Panc1 (cell line): Measurements from ENCODE around the gene NTSR2. TPM values are rescaled to one million over a fixed set of nuclear protein-coding genes. Genes with fewer than 3 reads are reported as not detected.

Source experiments
- ATAC-seq: fragments of 200-7000 bp; cut with Tn5 transposase; 2 replicates; pipeline ENCODE4 v1.9.1; 2020; ENCODE audit warnings: mild to moderate bottlenecking, moderate library complexity
- BruUV-seq: library from RNA; stranded (reverse); fragments of 400-500 nt; replicated peaks from 2 replicates; lab custom pipeline; 2021; lab: Mats Ljungman, UMichigan
- CTCF ChIA-PET: fragments of 300-600 bp; sonication (Branson Sonifier 250); formaldehyde crosslinking; loops from one replicate; lab custom pipeline; 2022; ENCODE audit warnings: antibody characterized with exemption; lab: Charles Lee
- POLR2A ChIA-PET: fragments of 300-600 bp; sonication (Branson Sonifier 250); formaldehyde crosslinking; loops from one replicate; lab custom pipeline; 2022; ENCODE audit warnings: antibody characterized with exemption; lab: Charles Lee
- DNase-seq: peaks from one replicate; pipeline ENCODE4 v3.0.0-alpha.2; 2010; ENCODE audit warnings: low read depth, low spot score
- H3K27ac ChIP-seq: 2 replicates; pipeline ENCODE4 v1.5.1; 2011; ENCODE audit warnings: mild to moderate bottlenecking, low read length, inconsistent platforms
- H3K27me3 ChIP-seq: fragments of 200-500 bp; sonication (Bioruptor generic); 2 replicates; pipeline ENCODE4 v1.6.0; 2014; ENCODE audit warnings: low read length, inconsistent platforms; ENCODE audit not compliant: control insufficient read depth, insufficient read depth
- H3K36me3 ChIP-seq: fragments of 200-500 bp; sonication (Bioruptor generic); 2 replicates; pipeline ENCODE4 v1.5.1; 2014; ENCODE audit warnings: inconsistent platforms, mild to moderate bottlenecking, low read length, moderate library complexity; ENCODE audit not compliant: control insufficient read depth, insufficient read depth
- H3K4me1 ChIP-seq: 2 replicates; pipeline ENCODE4 v1.5.1; 2011; ENCODE audit warnings: inconsistent platforms, mild to moderate bottlenecking, low read length, moderate library complexity; ENCODE audit not compliant: control insufficient read depth, insufficient read depth
- H3K4me3 ChIP-seq, 2 experiments: 2 replicates each; pipeline ENCODE4 v1.5.1; 2011 to 2012; ENCODE audit warnings: low read depth in 2 of 2, low read length in 2 of 2, mild to moderate bottlenecking in 2 of 2, inconsistent platforms in 1 of 2, moderate library complexity in 1 of 2
- H3K9me3 ChIP-seq: fragments of 200-500 bp; sonication (Bioruptor generic); 2 replicates; pipeline ENCODE4 v1.5.1; 2014; ENCODE audit warnings: low read depth, mild to moderate bottlenecking, inconsistent platforms, low read length, moderate library complexity; ENCODE audit not compliant: control insufficient read depth, insufficient read depth
- CTCF ChIP-seq: fragments of 450-650 bp; IDR thresholded peaks from 2 replicates; pipeline ENCODE4 v1.5.1; 2017; ENCODE audit warnings: mild to moderate bottlenecking
- POLR2AphosphoS5 ChIP-seq: IDR thresholded peaks from 2 replicates; pipeline ENCODE4 v1.6.1; 2012; ENCODE audit warnings: mild to moderate bottlenecking, low read depth, low read length, moderate library complexity
- REST ChIP-seq, 2 experiments: IDR thresholded peaks; 2 replicates each; pipeline ENCODE4 v1.6.1; 2011 to 2012; ENCODE audit warnings: low read depth in 2 of 2, control low read depth in 1 of 2, low read length in 1 of 2, mild to moderate bottlenecking in 1 of 2, moderate library complexity in 1 of 2; ENCODE audit not compliant: insufficient read depth in 1 of 2
- SIN3A ChIP-seq: IDR thresholded peaks from 2 replicates; pipeline ENCODE4 v1.6.1; 2012; ENCODE audit warnings: low read depth, mild to moderate bottlenecking, low read length, moderate library complexity, borderline replicate concordance; ENCODE audit not compliant: insufficient read depth
- TCF7L2 ChIP-seq: IDR thresholded peaks from 2 replicates; pipeline ENCODE4 v1.6.1; 2011; ENCODE audit warnings: mild to moderate bottlenecking, low read depth, low read length, inconsistent platforms
- in situ Hi-C: cut with HindIII; loops from 2 replicates; pipeline ENCODE4 v1.10.0; 2016; ENCODE audit warnings: low sequenced_read_pairs, low pct_unique_long_range_greater_than_20kb
- intact Hi-C: fragments of 100-400 bp; cut with micrococcal nuclease; formaldehyde crosslinking; loops from one replicate; pipeline ENCODE4 v1.10.0; 2022; ENCODE audit not compliant: unreplicated experiment
- total RNA-seq: library from RNA; stranded (reverse); gene quantifications from one replicate; pipeline ENCODE4 v1.2.1, GENCODE V29; 2021; ENCODE audit not compliant: unreplicated experiment

NTSR2 gene
- total RNA-seq, 1 experiment from 2014 or later = 0.15 TPM

GRCh38 chr2:11652553-11652952 is 17.4 kb downstream of the NTSR2 start:
- no peak for TF ChIP-seq POLR2AphosphoS5
- no peak for TF ChIP-seq SIN3A
- TF ChIP-seq CTCF = no peak
- no peak for TF ChIP-seq REST (IDR thresholded peaks at IDR 0.05; ENCODE audit: insufficient read depth in 1 of 2, low read depth in 2 of 2, low read length in 1 of 2)
- TF ChIP-seq TCF7L2 = no peak
- in situ Hi-C loops (no loop called here), intact Hi-C loops (no loop called here)
- Histone ChIP-seq H3K27ac (no peak overlapping the region), H3K27me3 (peaks cover 6% of the 10 kb centered on the region; the same call in 1 of the 2 replicates), H3K9me3 (no peaks in the 10 kb centered on the region), H3K36me3 (no peaks in the 10 kb centered on the region), H3K4me3 (no peak overlapping the region), H3K4me1 (no peaks in the 10 kb centered on the region)
- ChIA-PET CTCF (no interaction called here), POLR2A (no interaction called here)
- BruUV-seq = no TSS peak
- ATAC-seq (no peak), DNase-seq (no peak)

GRCh38 chr2:11651856-11652548 is 18.0 kb downstream of the NTSR2 start:
- CTCF ChIA-PET = no interaction called here
- TF ChIP-seq REST (IDR thresholded peaks at IDR 0.05; ENCODE audit: insufficient read depth in 1 of 2, low read depth in 2 of 2, low read length in 1 of 2) = no peak
- no peak for TF ChIP-seq TCF7L2
- TF ChIP-seq SIN3A = no peak
- no peak for TF ChIP-seq CTCF
- no peak for TF ChIP-seq POLR2AphosphoS5
- Histone ChIP-seq H3K36me3 (no peaks in the 10 kb centered on the region), H3K27ac (no peak overlapping the region), H3K4me3 (no peak overlapping the region), H3K9me3 (no peaks in the 10 kb centered on the region), H3K27me3 (peaks cover 6% of the 10 kb centered on the region; the same call in 1 of the 2 replicates), H3K4me1 (no peaks in the 10 kb centered on the region)
- no TSS peak for BruUV-seq
- intact Hi-C loops (no loop called here), in situ Hi-C loops (no loop called here)
- DNase-seq = no peak
- POLR2A ChIA-PET = interaction anchor here (0.6 kb wide), 1 partner anchor 28 kb away, joined by 10 read pairs; no protein-coding TSS in a partner anchor
- ATAC-seq = no peak
